Keratinocyte (primary cell): Measurements from ENCODE around the gene SPTBN5.

Source experiments
- EZH2 ChIP-seq: IDR thresholded peaks from one replicate; pipeline ENCODE4 v1.6.1; 2012; ENCODE audit warnings: inconsistent platforms, mild to moderate bottlenecking, low read length, moderate library complexity
- TF ChIP-seq, protein P1 (sequence below), 3 experiments: IDR thresholded peaks in 1 of 3; conservative IDR thresholded peaks in 1 of 3; optimal IDR thresholded peaks in 1 of 3; 2 replicates in 2 of 3; 3 replicates in 1 of 3; pipeline versions ENCODE3 to v1.5.1; 2011; ENCODE audit warnings: low read length in 3 of 3, mild to moderate bottlenecking in 3 of 3, moderate library complexity in 2 of 3, control low read depth in 1 of 3, inconsistent platforms in 1 of 3; ENCODE audit not compliant: insufficient read depth in 2 of 3; ENCODE audit errors: extremely low read depth in 1 of 3

DNA sequence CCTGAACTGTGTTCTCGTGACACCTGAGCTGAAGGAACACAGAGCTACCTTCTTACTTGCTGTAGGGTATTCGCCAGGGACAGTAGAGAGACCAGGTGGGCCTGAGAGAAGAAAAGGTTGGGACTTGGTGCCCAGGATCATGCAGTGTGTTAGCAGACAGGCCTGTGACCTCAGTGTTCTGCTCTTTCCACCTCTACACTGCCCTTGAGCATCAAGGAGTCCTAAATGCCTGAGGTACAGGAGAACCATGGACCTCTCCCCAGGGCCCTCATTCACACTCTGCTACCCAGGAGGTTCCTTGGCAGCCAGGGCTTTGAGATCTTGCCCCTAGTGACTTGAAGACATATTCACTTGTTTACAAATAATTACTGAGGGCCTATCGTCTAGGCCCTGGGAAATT, 88.1 kb downstream of the SPTBN5 start:
- TF ChIP-seq, protein P1, sequence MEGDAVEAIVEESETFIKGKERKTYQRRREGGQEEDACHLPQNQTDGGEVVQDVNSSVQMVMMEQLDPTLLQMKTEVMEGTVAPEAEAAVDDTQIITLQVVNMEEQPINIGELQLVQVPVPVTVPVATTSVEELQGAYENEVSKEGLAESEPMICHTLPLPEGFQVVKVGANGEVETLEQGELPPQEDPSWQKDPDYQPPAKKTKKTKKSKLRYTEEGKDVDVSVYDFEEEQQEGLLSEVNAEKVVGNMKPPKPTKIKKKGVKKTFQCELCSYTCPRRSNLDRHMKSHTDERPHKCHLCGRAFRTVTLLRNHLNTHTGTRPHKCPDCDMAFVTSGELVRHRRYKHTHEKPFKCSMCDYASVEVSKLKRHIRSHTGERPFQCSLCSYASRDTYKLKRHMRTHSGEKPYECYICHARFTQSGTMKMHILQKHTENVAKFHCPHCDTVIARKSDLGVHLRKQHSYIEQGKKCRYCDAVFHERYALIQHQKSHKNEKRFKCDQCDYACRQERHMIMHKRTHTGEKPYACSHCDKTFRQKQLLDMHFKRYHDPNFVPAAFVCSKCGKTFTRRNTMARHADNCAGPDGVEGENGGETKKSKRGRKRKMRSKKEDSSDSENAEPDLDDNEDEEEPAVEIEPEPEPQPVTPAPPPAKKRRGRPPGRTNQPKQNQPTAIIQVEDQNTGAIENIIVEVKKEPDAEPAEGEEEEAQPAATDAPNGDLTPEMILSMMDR (optimal IDR thresholded peaks at IDR 0.05 in 1 of 3, IDR thresholded peaks at IDR 0.05 in 1 of 3, conservative IDR thresholded peaks at IDR 0.05 in 1 of 3; ENCODE audit: extremely low read depth in 1 of 3, insufficient read depth in 2 of 3, low read length in 3 of 3), result no peak
- no peak for TF ChIP-seq EZH2
